Tibial artery (tissue), 4 donors: ENCODE results near the gene IKZF3.

Experiments used
- DNase-seq, 2 donors: peaks; one replicate each; pipeline ENCODE4 v3.0.0-alpha.2; 2019
- H3K27ac ChIP-seq, 2 donors: fragments of 200-600 bp; sonication (generic) in 1 of 2; 1 replicate in 1 of 2; 2 replicates in 1 of 2; pipeline ENCODE4 v1.5.1; 2018 to 2019; ENCODE audit warnings: mild to moderate bottlenecking in 1 of 2
- H3K27me3 ChIP-seq, 2 donors: fragments of 200-600 bp; sonication (generic) in 1 of 2; one replicate each; pipeline versions ENCODE4 v1.5.1 to v1.6.0; 2016 to 2019
- H3K36me3 ChIP-seq, 3 donors: fragments of 200-600 bp; sonication (generic) in 2 of 3; one replicate each; pipeline ENCODE4 v1.5.1; 2016 to 2019; ENCODE audit warnings: mild to moderate bottlenecking in 2 of 3
- H3K4me1 ChIP-seq, 4 donors: fragments of 200-600 bp; sonication (generic) in 2 of 4; 1 replicate in 3 of 4; 2 replicates in 1 of 4; pipeline ENCODE4 v1.5.1; 2016 to 2019
- H3K4me3 ChIP-seq, 2 donors: fragments of 200-600 bp; sonication (generic) in 1 of 2; 1 replicate in 1 of 2; 2 replicates in 1 of 2; pipeline ENCODE4 v1.5.1; 2018 to 2019; ENCODE audit warnings: mild to moderate bottlenecking in 2 of 2
- H3K9me3 ChIP-seq, 3 donors: fragments of 200-600 bp; sonication (generic) in 1 of 3; one replicate each; pipeline ENCODE4 v1.5.1; 2016 to 2019
- intact Hi-C: fragments of 100-400 bp; cut with DNase I; formaldehyde crosslinking; loops from one replicate; pipeline ENCODE4 v1.15.0; 2023; ENCODE audit warnings: low total_unique reads
- TF ChIP-seq, protein P1 (sequence below), 2 experiments: fragments of 200-600 bp in 1 of 2; fragments of 450-650 bp in 1 of 2; IDR thresholded peaks; one replicate each; pipeline ENCODE4 v1.5.1; 2017 to 2019; ENCODE audit warnings: antibody characterized with exemption in 2 of 2, mild to moderate bottlenecking in 1 of 2, moderate library complexity in 1 of 2

The IKZF3 gene

GRCh38 chr17:39848600-39848999 lies 15.5 kb downstream of the IKZF3 start:
- H3K27me3 ChIP-seq = peaks cover 0 to 31% of the 10 kb centered on the region in 2 donors
- no peak for DNase-seq
- H3K4me1 ChIP-seq = no peaks in the 10 kb centered on the region
- H3K27ac ChIP-seq = no peak overlapping the region
- no peaks in the 10 kb centered on the region for H3K9me3 ChIP-seq
- H3K4me3 ChIP-seq = no peak overlapping the region
- H3K36me3 ChIP-seq = no peaks in the 10 kb centered on the region
- TF ChIP-seq, protein P1, sequence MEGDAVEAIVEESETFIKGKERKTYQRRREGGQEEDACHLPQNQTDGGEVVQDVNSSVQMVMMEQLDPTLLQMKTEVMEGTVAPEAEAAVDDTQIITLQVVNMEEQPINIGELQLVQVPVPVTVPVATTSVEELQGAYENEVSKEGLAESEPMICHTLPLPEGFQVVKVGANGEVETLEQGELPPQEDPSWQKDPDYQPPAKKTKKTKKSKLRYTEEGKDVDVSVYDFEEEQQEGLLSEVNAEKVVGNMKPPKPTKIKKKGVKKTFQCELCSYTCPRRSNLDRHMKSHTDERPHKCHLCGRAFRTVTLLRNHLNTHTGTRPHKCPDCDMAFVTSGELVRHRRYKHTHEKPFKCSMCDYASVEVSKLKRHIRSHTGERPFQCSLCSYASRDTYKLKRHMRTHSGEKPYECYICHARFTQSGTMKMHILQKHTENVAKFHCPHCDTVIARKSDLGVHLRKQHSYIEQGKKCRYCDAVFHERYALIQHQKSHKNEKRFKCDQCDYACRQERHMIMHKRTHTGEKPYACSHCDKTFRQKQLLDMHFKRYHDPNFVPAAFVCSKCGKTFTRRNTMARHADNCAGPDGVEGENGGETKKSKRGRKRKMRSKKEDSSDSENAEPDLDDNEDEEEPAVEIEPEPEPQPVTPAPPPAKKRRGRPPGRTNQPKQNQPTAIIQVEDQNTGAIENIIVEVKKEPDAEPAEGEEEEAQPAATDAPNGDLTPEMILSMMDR (IDR thresholded peaks at IDR 0.05) = no peak
- intact Hi-C loops = no loop called here

GRCh38 chr17:39846205-39846604 lies 17.9 kb downstream of the IKZF3 start:
- no peaks in the 10 kb centered on the region for H3K36me3 ChIP-seq
- DNase-seq = no peak
- no peak overlapping the region for H3K4me3 ChIP-seq
- H3K27me3 ChIP-seq = peaks cover 0 to 31% of the 10 kb centered on the region in 2 donors
- intact Hi-C loops = no loop called here
- H3K9me3 ChIP-seq = no peaks in the 10 kb centered on the region
- TF ChIP-seq, protein P1 (IDR thresholded peaks at IDR 0.05) = no peak
- H3K27ac ChIP-seq = no peak overlapping the region
- H3K4me1 ChIP-seq = no peaks in the 10 kb centered on the region

GRCh38 chr17:39845052-39845846 lies 18.9 kb downstream of the IKZF3 start:
- TF ChIP-seq, protein P1 (IDR thresholded peaks at IDR 0.05) = no peak
- no peaks in the 10 kb centered on the region for H3K4me1 ChIP-seq

GRCh38 chr17:39841134-39841683 lies 22.9 kb downstream of the IKZF3 start:
- DNase-seq = no peak
- intact Hi-C loops = no loop called here
- peaks cover 0 to 25% (median 15%) of the 10 kb centered on the region in 3 donors for H3K9me3 ChIP-seq
- H3K4me3 ChIP-seq = no peak overlapping the region
- no peaks in the 10 kb centered on the region for H3K36me3 ChIP-seq
- TF ChIP-seq, protein P1 (IDR thresholded peaks at IDR 0.05) = no peak
- H3K27ac ChIP-seq = no peak overlapping the region
- H3K27me3 ChIP-seq = peaks cover 0 to 28% of the 10 kb centered on the region in 2 donors
- H3K4me1 ChIP-seq = no peaks in the 10 kb centered on the region

More at GRCh38 chr17:39845052-39845846, 18.9 kb downstream of the IKZF3 start:
- H3K4me3 ChIP-seq = no peak overlapping the region
- H3K27me3 ChIP-seq = peaks cover 0 to 39% of the 10 kb centered on the region in 2 donors
- H3K27ac ChIP-seq = no peak overlapping the region
- no peak for DNase-seq
- H3K36me3 ChIP-seq = no peaks in the 10 kb centered on the region
- intact Hi-C loops = no loop called here
- H3K9me3 ChIP-seq = no peaks in the 10 kb centered on the region

GRCh38 chr17:39838784-39839183 lies 25.3 kb downstream of the IKZF3 start:
- no peak overlapping the region for H3K4me3 ChIP-seq
- no peak for DNase-seq
- peaks cover 0 to 39% (median 31%) of the 10 kb centered on the region in 3 donors for H3K9me3 ChIP-seq
- H3K36me3 ChIP-seq = no peaks in the 10 kb centered on the region
- no peak overlapping the region for H3K27ac ChIP-seq
- H3K4me1 ChIP-seq = no peaks in the 10 kb centered on the region
- peaks cover 0 to 44% of the 10 kb centered on the region in 2 donors for H3K27me3 ChIP-seq
- TF ChIP-seq, protein P1 (IDR thresholded peaks at IDR 0.05) = no peak
- intact Hi-C loops = no loop called here
